ENCODE data around the gene DMXL1.

Gene DMXL1

DNA sequence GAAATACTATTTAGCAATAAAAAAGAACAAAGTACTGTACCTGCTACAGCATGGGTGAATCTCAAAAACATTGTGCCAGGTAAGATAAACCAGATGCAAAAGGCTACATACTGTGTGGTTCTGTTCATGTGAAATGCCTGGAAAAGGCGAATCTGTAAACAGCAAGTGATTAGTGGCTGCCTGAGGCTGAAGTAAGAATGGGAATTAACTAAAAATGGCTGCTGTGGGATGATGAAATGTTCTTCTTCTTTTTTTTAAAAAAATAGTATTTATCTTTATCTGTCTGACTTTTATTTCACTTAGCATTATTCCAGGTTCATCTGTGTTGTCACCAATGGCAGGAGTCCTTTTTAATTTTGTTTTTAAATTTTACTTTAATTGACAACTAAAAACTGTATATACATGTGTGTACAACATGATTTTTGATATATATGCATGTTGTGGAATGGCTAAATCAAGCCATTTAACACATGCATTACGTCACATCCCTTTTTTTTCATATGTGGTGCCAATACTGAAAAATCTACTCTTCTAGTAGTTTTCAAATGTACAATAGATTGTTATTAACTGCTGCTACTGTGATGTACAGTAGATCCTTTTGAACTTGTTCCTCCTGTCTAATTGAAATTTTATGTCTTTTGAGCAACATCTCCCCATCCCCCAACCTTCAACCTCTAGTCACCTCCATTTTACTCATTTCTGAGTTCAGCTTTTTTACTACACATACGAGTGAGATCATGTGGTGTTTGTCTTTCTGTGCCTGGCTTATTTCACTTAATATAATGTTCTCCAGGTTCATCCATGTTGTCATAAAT lies 222.0 kb downstream of the DMXL1 start:
- no peak for DNase-seq
- H3K4me3 ChIP-seq (ENCODE audit: insufficient read depth, low read depth, low read length, poor library complexity, severe bottlenecking), result no peak overlapping the region
- no peaks in the 10 kb centered on the region for H3K27me3 ChIP-seq (replicated peaks; ENCODE audit: control insufficient read depth, insufficient read depth, low read length, poor library complexity, severe bottlenecking)
- peaks cover 38% of the 10 kb centered on the region for H3K4me1 ChIP-seq (ENCODE audit: control insufficient read depth, insufficient read depth, low read length, poor library complexity, severe bottlenecking)
- H3K27ac ChIP-seq (ENCODE audit: insufficient read depth, low read length, poor library complexity, severe bottlenecking), result no peak overlapping the region
- H3K9me3 ChIP-seq (ENCODE audit: control insufficient read depth, low read length), result no peaks in the 10 kb centered on the region
- peaks cover 3% of the 10 kb centered on the region for H3K36me3 ChIP-seq (ENCODE audit: control insufficient read depth, insufficient read depth, low read length)

DNA sequence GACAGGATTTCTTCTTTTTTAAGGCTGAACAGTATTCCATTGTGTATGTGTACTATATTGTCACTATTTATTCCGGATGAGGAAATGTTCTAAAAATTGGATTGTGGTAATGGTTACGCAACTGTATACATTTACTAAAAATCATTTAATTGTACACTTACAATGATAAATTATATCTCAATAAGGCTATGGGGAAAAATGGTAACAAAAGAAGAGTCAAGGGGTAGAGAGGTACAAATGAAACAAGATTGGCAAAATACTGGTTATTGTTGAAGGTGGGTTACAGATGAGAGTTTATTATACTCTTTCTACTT lies 222.6 kb downstream of the DMXL1 start:
- H3K27ac ChIP-seq (ENCODE audit: insufficient read depth, low read length, poor library complexity, severe bottlenecking), result no peak overlapping the region

More for the DNA sequence above, 222.6 kb downstream of the DMXL1 start:
- H3K27me3 ChIP-seq (replicated peaks; ENCODE audit: control insufficient read depth, insufficient read depth, low read length, poor library complexity, severe bottlenecking), result no peaks in the 10 kb centered on the region
- no peak overlapping the region for H3K4me3 ChIP-seq (ENCODE audit: insufficient read depth, low read depth, low read length, poor library complexity, severe bottlenecking)
- peaks cover 3% of the 10 kb centered on the region for H3K36me3 ChIP-seq (ENCODE audit: control insufficient read depth, insufficient read depth, low read length)
- H3K4me1 ChIP-seq (ENCODE audit: control insufficient read depth, insufficient read depth, low read length, poor library complexity, severe bottlenecking), result peaks cover 33% of the 10 kb centered on the region
- no peaks in the 10 kb centered on the region for H3K9me3 ChIP-seq (ENCODE audit: control insufficient read depth, low read length)
- no peak for DNase-seq
